ENCODE data around the gene N4BP2L1.

DNA sequence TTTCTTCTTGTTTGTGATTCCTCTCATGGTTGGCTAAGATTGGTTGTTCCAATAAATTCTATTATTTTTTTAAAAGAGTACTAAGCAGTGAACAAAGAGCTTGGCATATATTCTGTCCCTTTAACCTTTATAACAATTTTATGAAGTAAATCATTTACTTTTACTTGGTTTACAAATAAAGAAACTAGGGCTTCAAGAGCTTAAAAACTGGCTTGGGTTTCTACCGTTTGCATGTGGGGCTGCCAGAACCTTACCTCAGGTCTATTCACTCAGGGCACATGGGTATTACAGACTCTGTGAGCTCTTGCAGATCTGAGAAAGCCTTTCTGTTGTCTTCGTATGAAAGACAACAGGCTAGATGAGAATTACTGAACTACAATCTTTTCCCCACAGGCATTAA is 13.3 kb downstream of the N4BP2L1 start:
- TF ChIP-seq POLR2A (IDR thresholded peaks at IDR 0.05; ENCODE audit: extremely low read depth, insufficient read length): no peak
- no peak for TF ChIP-seq CTCF (IDR thresholded peaks at IDR 0.05; ENCODE audit: low read depth, low read length)
- TF ChIP-seq MYC (IDR thresholded peaks at IDR 0.05; ENCODE audit: low read depth, low read length): no peak
